Gastroesophageal sphincter (tissue), 3 donors: ENCODE data around the gene TMC1.
A peak's percentile ranks its signal among the peaks of the same experiment; 100 is the strongest.

ENCODE experiments used
- EP300 ChIP-seq: sonication (generic); formaldehyde crosslinking; IDR thresholded peaks from one replicate; pipeline ENCODE4 v1.6.1; 2017; ENCODE audit warnings: antibody characterized with exemption, mild to moderate bottlenecking
- TF ChIP-seq, protein P1 (sequence below), 4 experiments: fragments of 200-600 bp in 2 of 4; fragments of 450-650 bp in 2 of 4; sonication (generic) in 1 of 4; IDR thresholded peaks; one replicate each; pipeline ENCODE4 v1.5.1; 2017 to 2019; ENCODE audit warnings: antibody characterized with exemption in 4 of 4, mild to moderate bottlenecking in 2 of 4, moderate library complexity in 2 of 4

DNA sequence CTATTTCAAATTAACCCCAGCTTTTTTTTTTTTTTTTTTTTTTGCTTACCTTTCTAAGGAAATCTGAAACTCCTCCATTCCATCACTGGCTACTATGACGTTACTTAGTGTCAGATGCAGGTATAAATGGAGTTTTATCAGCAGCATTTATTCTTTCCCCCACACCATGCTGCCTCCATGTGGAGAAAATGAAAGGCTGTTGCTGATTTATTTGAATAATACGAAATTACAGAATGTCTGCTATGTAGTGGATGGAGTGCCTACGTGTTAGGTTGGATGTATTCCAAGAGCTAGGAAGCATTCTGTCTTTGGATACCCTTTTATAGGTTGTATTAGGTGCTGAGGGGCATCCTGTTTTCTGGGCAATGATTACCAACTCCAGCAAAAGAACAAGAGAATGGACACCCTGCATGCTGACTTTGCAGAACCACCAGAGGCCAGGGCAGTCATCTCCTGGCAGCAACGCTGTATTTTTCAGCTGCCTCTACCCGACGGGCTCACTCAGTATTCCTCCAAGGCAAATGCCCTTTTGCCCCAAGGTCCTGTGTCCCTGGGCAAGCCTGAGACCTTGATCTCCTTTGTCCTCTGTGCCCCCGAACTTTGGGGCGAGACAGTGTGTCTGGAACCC is 232.0 kb downstream of the TMC1 start:
- no peak for TF ChIP-seq EP300
- TF ChIP-seq, protein P1, sequence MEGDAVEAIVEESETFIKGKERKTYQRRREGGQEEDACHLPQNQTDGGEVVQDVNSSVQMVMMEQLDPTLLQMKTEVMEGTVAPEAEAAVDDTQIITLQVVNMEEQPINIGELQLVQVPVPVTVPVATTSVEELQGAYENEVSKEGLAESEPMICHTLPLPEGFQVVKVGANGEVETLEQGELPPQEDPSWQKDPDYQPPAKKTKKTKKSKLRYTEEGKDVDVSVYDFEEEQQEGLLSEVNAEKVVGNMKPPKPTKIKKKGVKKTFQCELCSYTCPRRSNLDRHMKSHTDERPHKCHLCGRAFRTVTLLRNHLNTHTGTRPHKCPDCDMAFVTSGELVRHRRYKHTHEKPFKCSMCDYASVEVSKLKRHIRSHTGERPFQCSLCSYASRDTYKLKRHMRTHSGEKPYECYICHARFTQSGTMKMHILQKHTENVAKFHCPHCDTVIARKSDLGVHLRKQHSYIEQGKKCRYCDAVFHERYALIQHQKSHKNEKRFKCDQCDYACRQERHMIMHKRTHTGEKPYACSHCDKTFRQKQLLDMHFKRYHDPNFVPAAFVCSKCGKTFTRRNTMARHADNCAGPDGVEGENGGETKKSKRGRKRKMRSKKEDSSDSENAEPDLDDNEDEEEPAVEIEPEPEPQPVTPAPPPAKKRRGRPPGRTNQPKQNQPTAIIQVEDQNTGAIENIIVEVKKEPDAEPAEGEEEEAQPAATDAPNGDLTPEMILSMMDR (IDR thresholded peaks at IDR 0.05) = peak in 1 of 4 experiments; percentile 50
